G401 (cell line): ENCODE results near the gene TRABD2B. TPM values are rescaled to one million over a fixed set of nuclear protein-coding genes. Genes with fewer than 3 reads are reported as not detected.
"Not testable (repeated sequence)": the region's sequence is repeated elsewhere in the genome, so short reads cannot be mapped to it uniquely, and the experiment has no call there.

Experiments used
- DNase-seq: peaks from one replicate; pipeline ENCODE4 v3.0.0-alpha.2; 2015; ENCODE audit warnings: low spot score
- in situ Hi-C: cut with HindIII; loops from 2 replicates; pipeline ENCODE4 v1.10.0; 2016; ENCODE audit warnings: low sequenced_read_pairs, mixed read lengths
- total RNA-seq: library from RNA; depleted of rRNA; stranded (reverse); fragments of >200 nt; shearing (Covaris generic); gene quantifications from 2 replicates; pipeline ENCODE4 v1.2.3, GENCODE V29; 2014

Gene TRABD2B
- total RNA-seq, 1 experiment from 2014 or later: not detected

DNA sequence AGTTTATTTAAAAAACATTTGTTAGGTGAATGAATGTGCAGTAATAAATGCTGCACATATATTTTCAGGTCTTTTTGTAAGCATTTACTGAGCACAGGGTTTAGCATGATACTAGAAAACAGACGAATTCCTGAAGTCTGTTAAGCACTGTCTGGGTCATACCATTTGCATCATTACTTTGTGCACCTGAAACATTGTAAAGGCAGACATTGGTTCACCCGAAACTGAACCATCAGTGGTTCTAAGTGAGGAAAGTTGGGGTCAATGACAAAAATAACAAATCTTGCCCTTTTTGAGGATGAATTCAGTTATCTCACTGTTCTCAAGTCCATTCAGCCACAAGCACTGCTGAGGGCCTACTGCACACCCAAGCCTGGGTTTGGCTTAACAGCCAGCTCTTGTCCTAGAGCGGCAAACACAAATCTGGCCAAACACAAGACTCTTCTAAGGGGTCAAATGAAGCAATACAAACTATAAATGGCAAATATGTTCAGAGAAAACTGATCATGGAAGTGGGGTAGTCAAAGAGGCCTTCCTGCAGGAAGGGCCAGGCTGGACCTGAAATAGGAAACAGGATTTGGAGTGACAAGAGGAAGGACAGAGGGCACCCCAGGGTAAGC, 21.8 kb downstream of the TRABD2B start:
- DNase-seq: no peak
- in situ Hi-C loops: no loop called here

DNA sequence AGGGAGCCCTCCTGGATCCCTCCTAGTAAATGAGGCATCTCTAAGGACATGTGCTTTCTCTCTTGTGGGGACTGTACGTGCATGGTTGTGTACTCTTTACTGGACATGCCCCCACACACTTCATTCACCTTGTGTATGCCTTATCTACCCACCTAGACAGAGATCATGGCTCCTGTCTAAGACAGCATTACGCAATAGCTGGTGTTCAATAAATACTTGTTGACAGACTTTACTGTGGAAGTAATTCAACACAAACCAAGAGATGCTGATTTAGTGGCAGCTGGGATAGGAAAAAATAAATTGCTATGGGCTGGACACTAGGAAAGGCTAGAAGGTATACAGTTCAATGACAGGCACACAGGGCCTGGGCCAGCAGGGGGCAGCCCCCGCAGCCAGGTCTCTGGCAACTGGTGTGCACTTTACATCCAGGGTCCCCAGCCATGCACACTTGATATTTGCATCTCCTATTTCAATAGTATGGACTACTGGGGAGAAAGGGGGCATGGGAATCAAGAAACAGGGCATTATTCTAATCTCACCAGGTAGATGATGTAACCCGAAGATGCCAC, 24.2 kb downstream of the TRABD2B start:
- DNase-seq: no peak

DNA sequence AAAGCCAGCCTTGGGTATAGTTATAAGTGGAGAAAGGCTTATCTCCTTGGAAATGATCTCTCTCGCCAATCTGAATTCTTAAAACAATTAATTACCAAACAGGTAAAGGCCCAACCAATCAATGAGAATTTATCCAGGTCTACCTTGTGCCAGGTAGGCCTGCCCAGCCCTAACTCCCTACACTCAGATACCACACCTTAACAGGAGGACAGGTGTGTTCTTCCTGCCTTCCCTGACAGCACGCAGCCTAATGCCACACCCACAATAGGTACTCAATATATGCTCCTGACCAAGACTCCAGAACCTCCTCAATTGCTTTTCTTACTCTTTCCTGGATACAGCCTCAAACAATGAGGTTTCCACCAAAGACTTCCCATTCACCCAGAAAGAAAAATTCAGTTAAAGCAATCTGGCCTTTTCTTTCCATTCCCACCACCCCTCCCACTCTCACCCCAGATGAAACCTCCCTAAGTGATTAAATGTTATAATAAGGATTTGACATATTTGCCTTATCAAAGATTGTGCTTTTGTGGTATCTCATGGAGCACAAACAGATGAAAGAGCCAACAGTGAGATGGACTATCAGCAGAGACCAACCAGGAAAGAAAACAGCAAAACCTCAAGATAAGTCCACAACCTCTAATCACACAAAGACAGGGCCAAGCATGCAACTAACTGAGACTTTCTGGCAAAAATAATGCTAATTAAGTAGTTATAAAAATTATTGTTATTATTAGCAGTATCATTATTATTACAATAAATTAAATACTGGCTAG, 25.6 kb downstream of the TRABD2B start:
- DNase-seq: no peak
- in situ Hi-C loops: no loop called here

More for the DNA sequence above, 24.2 kb downstream of the TRABD2B start:
- in situ Hi-C loops: no loop called here

DNA sequence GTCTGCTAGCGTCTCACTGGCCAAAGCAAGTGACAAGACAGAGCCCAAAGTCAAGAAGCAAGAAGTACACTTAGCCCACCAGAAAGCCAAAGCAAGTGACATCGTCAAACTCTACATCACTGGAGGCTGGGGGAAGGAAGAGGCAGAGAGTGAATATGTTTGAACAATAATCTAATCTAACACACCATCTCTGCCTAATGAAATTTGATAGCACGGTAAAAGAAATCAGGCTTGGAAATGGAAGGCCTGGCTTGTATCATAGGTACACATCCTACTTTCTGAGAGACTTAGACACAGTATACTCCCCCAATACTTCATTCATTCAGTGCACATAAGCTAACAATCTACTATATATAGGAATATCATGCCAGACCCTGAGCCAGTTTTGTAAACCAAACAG, 26.3 kb downstream of the TRABD2B start:
- in situ Hi-C loops: no loop called here
- DNase-seq: no peak

DNA sequence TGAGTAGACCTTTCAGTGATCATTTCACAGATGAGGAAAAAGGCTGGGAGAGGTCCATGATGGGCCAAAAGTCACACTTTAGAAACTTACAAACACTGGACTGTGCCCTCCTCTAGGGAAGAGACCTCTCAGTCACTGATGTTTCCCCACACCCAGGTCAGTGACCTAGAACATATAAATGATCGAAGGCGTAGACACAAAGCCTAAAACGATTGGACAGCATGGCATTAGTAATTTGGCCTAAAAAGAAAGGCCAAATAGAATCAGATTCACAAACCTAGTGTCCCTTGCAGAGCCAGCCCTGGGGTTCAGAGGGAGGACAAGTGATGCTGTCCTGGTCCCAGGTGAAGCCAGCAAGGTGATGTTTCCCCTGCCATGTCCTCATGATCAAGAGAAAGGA, 27.7 kb downstream of the TRABD2B start:
- in situ Hi-C loops: no loop called here
- DNase-seq: no peak

DNA sequence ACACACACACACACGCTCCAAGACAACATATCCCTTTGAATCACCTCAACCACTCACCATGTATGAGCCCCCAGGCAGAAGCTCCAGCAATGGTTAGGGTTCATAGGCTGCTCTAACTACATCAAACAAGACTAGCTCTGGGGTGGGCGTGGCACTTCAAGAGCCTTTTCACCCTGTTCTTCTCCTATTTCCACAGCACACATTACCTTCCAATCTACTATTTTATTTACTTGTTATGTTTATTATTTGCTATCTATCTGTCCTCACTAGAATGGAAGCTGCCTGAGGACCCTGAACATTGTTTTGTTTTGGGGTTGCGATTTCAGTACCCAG, 28.7 kb downstream of the TRABD2B start:
- in situ Hi-C loops: no loop called here
- no peak for DNase-seq

DNA sequence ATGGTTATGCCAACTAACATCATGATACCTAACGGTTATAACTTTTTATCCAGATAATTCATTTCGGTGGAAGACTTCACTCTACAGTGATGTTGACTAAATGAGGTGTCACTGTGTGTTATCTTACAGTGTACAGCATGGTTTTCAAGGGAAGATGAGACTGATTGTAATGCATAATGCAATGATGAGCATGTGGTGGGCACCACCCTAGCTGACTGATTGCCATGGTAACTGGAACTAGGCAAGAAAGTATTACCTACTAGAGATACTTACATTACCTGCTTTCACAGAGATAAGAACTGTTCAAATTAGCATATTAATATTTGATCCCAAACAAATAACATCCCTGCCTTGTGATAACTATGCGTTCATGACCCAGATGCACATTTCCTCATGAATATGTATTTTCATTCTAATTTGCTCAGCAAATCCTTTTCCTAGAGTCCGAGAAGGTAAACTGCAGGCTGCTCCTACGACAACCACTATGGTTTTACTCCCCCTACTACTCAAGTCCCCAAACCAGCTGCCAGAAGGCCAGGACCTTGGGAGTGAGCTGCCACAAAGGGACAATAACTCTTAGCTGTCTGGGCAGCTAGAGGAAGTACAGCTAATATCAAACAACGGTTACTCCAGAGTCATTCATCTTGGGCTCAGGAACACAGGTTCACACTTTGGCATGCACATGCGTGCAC, 29.2 kb downstream of the TRABD2B start:
- no peak for DNase-seq
- in situ Hi-C loops: no loop called here

DNA sequence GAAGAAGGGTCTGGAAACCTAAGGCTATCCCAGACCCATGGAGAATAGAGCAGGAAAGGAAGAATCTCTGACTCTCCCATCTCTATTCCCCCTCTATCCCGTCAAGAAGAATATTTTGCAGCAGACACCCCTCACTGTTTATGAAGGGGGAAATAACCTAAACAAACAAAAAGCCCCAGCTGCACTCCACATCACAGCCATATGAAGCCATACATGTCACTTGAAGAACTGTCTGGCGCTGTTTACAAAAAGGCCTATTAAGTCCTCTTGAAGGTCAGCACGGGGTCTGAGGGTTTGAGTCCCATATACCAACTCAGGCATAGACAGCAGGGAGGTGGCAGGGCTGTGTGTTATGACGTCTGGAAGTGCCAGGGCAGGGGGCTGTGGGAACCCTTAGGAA, 31.4 kb downstream of the TRABD2B start:
- DNase-seq: no peak
- in situ Hi-C loops: no loop called here

DNA sequence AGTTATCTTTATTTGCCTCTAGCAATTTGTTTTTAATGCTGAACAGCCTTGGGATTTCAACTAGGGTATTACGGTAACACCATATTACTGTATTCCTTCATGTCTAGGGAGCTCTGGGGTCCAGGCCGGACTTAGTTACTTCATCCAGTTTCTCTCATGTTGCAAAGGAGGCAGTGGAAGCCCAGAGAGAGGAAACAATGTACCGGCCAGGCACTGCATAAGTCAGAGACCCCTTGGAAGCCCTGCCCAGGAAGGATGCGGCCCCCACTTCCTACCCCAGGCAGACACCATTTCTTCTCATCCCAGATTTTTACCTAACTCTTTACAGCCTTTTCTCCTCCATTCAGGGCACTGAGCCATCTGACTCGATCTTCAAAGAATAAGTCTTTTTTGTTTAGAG, 32.5 kb downstream of the TRABD2B start:
- no peak for DNase-seq
- in situ Hi-C loops: no loop called here

DNA sequence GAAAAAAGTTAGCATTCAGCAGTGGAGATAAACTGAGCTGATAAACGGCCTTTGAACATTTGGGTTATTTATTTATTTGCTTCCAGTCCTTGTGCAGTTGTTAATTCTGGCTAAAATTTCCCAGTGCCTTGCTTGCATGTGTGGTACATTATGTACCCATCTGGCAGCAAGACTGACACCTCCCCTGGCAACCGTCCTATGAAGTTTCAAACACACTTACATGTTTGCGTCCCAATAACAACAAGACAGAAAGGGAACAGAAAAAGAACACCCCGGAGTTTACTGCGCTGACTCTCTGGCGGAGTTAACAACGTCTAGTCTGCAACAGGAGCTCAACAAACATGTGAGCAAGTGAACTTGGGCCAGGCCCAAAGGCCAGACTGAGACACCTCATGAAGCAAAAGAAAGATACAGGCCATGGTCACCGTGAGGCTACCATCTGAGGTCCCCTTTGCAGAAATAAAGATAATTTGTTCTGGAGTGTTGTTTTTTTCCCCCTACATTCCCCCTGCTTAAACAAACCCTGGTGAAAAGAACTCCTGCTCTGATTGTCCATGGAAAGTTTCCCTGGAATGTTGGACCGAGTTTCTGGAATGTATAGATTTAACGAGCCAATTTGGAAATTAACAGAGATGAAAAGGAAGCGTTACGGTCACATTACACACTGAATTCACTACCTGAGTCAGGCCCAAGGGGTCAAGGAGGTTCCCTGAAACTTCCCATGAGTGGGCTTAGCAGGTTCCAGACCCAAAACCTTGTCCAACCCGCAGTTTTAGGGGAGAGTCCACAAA, 33.4 kb downstream of the TRABD2B start:
- DNase-seq: no peak
- in situ Hi-C loops: no loop called here

DNA sequence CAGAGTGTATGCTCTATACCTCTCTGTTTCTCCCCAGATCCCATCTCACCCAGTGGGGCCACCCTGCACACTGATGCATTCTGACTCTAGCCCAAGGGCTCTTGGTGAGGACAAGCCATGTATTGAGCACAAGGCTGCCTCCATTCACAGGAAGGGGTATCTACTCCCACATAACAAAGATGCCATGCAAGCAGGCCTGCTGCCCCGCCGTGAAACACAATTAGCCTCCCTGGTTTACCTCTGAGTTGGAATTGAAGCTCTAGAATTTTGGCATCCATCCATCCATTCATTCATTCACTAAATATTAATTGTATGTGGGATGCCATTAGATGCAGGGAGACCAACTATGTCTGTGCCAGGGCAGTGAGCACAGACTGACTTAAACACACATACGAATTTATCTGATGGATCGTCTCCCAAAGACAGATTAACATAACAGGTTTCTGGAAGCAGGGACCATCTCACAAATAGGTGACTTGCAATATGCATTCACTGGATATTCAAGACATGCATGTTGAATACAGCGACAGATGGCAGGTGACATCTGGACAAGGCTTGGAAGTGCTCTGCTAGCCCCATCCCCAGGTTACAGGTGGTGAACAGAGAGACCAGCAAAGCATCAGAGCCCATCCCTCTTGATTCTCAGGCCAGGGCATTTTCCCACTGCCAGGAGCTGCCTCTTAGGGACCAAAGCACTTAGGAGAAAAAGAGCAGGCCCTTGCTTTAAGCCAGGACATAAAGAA, 34.3 kb downstream of the TRABD2B start:
- no peak for DNase-seq
- in situ Hi-C loops: no loop called here

DNA sequence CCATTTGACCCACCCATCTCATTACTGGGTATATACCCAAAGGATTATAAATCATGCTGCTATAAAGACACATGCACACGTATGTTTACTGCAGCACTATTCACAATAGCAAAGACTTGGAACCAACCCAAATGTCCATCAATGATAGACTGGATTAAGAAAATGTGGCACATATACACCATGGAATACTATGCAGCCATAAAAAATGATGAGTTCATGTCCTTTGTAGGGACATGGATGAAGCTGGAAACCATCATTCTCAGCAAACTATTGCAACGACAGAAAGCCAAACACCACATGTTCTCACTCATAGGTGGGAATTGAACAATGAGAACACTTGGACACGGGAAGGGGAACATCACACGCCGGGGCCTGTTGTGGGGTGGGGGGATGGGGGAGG, 35.4 kb downstream of the TRABD2B start:
- DNase-seq, in situ Hi-C loops: not testable (repeated sequence)

DNA sequence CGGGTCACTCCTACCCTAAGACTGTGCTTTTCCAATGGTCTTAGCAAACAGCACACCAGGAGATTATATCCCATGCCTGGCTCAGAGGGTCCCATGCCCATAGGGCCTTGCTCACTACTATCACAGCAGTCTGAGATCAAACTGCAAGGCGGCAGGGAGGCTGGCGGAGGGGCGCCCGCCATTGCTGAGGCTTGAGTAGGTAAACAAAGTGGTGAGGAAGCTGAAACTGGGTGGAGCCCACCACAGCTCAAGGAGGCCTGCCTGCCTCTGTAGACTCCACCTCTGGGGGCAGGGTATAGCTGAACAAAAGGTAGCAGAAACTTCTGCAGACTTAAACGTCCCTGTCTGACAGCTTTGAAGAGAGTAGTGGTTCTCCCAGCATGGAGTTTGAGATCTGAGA, 40.7 kb downstream of the TRABD2B start:
- in situ Hi-C loops, DNase-seq: not testable (repeated sequence)

DNA sequence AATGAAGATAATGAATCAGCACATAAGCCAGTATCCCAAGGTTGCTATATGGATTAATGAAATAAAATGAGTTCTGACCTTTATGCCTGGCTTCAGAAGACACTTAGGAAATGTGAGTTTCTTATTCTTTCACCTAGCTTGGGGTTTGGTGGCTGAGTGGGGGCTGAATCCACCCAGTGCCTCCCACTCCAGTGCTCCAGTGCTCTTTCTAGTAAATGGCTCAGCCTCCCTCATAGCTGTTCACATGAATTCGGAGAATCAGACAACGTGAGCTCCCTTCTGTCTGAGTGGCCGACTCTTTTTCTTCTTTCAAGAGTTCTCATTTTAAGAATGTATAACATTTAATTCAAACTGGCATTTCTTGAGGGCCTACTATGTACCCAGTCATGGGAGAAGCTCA, 43.5 kb downstream of the TRABD2B start:
- DNase-seq: no peak
- in situ Hi-C loops: no loop called here

DNA sequence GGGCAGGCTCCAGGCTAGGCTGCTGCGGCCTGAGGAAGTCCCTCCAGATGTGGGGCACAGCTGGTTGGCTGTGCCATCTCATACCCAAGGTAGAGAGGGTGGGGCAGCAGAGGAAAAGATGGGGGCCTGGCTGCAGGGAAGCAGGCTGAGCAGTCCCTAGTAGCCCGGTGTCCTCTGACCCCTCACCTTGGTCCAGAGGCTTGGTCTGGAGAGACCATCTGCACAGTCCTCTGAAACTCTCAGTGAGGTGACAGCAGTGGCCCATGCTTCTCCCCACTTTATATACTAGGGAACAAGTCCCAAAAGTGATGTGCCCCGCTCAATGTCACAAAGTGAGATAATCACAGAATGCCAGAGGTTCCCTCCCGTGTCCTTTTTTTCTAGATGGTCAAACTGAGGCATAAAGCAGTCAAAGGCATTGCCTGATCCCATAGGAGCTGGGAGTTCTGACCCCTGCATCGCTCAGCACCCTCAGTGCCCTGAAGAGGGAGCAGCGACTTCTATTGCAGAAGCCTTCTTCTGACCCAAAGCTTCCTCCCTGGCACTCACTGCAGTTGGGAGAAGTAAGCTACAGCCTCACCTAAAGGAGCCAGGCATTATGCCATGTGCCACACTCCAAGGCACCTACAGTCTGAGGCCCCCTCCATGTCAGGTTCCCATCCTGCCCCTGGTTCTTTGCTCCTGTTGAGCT, 45.5 kb downstream of the TRABD2B start:
- DNase-seq: no peak
- in situ Hi-C loops: no loop called here

DNA sequence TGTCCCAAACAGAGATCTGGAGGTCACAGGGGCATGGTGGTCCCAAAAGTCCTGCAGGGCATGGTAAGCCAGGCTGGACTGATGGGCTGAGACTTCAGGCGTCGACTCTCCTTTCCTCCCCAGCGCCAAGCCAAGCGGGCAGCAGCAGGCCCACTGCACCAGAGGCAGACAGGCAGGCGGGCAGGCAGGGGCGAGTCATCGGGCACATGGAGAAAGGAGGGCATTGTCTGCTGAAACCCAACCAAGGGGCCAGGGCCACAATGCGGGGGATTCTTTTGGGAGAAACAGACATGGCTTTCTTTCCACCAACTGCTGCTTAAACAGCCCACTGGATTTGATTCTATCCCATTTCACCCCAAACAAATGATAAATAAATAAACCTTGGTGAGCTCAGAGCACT, 46.2 kb downstream of the TRABD2B start:
- DNase-seq: no peak
- in situ Hi-C loops: no loop called here

DNA sequence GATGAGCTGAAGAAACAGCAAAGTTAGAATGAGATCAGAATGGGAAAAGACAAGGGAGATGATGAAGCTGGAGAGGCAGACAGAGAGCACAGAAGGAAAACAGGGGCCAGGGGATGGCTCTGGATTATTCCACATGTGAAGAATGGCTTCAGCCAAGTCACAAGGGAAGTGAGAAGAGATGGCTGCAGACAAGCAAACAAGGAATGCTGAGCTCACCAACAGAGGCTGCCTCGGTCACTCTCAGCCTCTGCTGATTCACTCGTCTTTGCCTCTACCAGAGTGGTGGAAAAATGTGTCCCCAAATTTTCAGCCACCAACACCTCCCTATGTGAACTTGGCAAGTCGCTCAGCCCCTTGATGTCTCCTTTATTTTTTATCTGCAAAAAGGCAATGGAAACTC, 46.7 kb downstream of the TRABD2B start:
- no peak for DNase-seq
- in situ Hi-C loops: no loop called here

DNA sequence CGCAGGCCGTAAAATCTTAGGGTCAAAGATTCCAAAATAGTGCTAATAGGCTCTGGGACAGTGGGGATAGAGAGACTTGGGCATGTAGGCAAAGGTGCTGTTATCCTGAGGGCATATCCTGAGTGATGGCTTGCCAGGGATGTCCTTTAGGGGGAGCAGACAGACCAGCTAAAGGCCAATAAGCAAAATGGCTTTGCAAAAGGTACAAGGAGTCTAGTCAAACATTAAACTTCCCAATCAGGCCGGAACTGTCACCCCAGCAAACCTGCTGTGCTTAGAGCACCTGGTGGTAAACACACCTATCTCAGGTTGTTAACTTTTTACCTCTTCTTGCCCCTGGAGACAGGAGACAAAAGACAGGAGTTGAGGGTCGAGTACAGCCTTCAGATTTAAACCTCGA, 49.1 kb downstream of the TRABD2B start:
- DNase-seq: no peak
- in situ Hi-C loops: no loop called here
